GM19455 (cell line): ENCODE data around the gene OR2C1.

Experiments
- ATAC-seq: cut with Tn5 transposase; IDR thresholded peaks from one replicate; pipeline ENCODE4 v1.9.1; 2021; ENCODE audit not compliant: unreplicated experiment

The OR2C1 gene

GRCh38 chr16:3389663-3390338 is 34.1 kb downstream of the OR2C1 start:
- ATAC-seq, result no peak

GRCh38 chr16:3400446-3400778 is 44.7 kb downstream of the OR2C1 start:
- peak; percentile 39 for ATAC-seq

- peak; percentile 97 for ATAC-seq
These were observed 45.3 kb downstream of the OR2C1 start, which contains the start of the genes ZNF174 and ZSCAN32 for GRCh38 chr16:3400779-3401688. Gene ZNF174 (plus strand): TSS chr16:3401215. CDS start chr16:3402005, 790 bp downstream. Gene ZSCAN32 (minus strand): TSS chr16:3401004. CDS start chr16:3397557, 3,447 bp downstream.

- ATAC-seq, result no peak
These were observed 46.2 kb downstream of the OR2C1 start for GRCh38 chr16:3401719-3402397.
